Measurements from ENCODE around the gene SMPD3.

Gene SMPD3

GRCh38 chr16:68432701-68433100, 15.6 kb downstream of the SMPD3 start:
- no peak for DNase-seq

- DNase-seq, result no peak
These were observed 19.0 kb downstream of the SMPD3 start for GRCh38 chr16:68429076-68429854.

GRCh38 chr16:68427649-68428303, 20.5 kb downstream of the SMPD3 start:
- no peak for DNase-seq

GRCh38 chr16:68426347-68426652, 22.0 kb downstream of the SMPD3 start:
- DNase-seq, result no peak

- no peak for DNase-seq
These were observed 22.6 kb downstream of the SMPD3 start for GRCh38 chr16:68425498-68426346.

GRCh38 chr16:68423771-68424170, 24.5 kb downstream of the SMPD3 start:
- no peak for DNase-seq

GRCh38 chr16:68422396-68422960, 25.8 kb downstream of the SMPD3 start:
- DNase-seq, result no peak

GRCh38 chr16:68421076-68421475, 27.2 kb downstream of the SMPD3 start:
- no peak for DNase-seq

GRCh38 chr16:68420366-68420942, 27.9 kb downstream of the SMPD3 start:
- no peak for DNase-seq

GRCh38 chr16:68417711-68418301, 30.5 kb downstream of the SMPD3 start:
- DNase-seq, result peak; percentile 81

GRCh38 chr16:68416057-68417046, 32.0 kb downstream of the SMPD3 start:
- DNase-seq, result no peak

- no peak for DNase-seq
These were observed 33.7 kb downstream of the SMPD3 start for GRCh38 chr16:68414581-68414980.

GRCh38 chr16:68412061-68412460, 36.2 kb downstream of the SMPD3 start:
- no peak for DNase-seq

GRCh38 chr16:68411086-68411485, 37.2 kb downstream of the SMPD3 start:
- no peak for DNase-seq

GRCh38 chr16:68408967-68409366, 39.3 kb downstream of the SMPD3 start:
- DNase-seq, result no peak

GRCh38 chr16:68408428-68408827, 39.9 kb downstream of the SMPD3 start:
- no peak for DNase-seq

- no peak for DNase-seq
These were observed 41.7 kb downstream of the SMPD3 start for GRCh38 chr16:68406458-68407152.

GRCh38 chr16:68404736-68405345, 43.5 kb downstream of the SMPD3 start:
- DNase-seq, result no peak

GRCh38 chr16:68403704-68404103, 44.6 kb downstream of the SMPD3 start:
- DNase-seq, result no peak

- no peak for DNase-seq
These were observed 45.1 kb downstream of the SMPD3 start for GRCh38 chr16:68403177-68403576.

- no peak for DNase-seq
These were observed 45.6 kb downstream of the SMPD3 start for GRCh38 chr16:68402748-68403040.

Data from activated CD8-positive, alpha-beta memory T cell treated with anti-CD3 and anti-CD28 coated beads for 24 hours (primary cell).